Fibroblast of lung (primary cell): Measurements from ENCODE around the gene RMRP.

Experiments
- EZH2 ChIP-seq: IDR thresholded peaks from 2 replicates; pipeline ENCODE4 v1.5.1; 2012; ENCODE audit warnings: low read length, control low read depth, mild to moderate bottlenecking; ENCODE audit errors: missing control alignments
- TF ChIP-seq, protein P1 (sequence below), 2 donors: IDR thresholded peaks in 1 of 2; conservative IDR thresholded peaks in 1 of 2; 1 replicate in 1 of 2; 2 replicates in 1 of 2; pipeline ENCODE4 v1.5.1; 2011 to 2012; ENCODE audit warnings: low read length in 2 of 2, control low read depth in 1 of 2, inconsistent platforms in 1 of 2, low read depth in 1 of 2, mild to moderate bottlenecking in 1 of 2

GRCh38 chr9:35660966-35661415 is 3.2 kb upstream of the RMRP start:
- TF ChIP-seq, protein P1, sequence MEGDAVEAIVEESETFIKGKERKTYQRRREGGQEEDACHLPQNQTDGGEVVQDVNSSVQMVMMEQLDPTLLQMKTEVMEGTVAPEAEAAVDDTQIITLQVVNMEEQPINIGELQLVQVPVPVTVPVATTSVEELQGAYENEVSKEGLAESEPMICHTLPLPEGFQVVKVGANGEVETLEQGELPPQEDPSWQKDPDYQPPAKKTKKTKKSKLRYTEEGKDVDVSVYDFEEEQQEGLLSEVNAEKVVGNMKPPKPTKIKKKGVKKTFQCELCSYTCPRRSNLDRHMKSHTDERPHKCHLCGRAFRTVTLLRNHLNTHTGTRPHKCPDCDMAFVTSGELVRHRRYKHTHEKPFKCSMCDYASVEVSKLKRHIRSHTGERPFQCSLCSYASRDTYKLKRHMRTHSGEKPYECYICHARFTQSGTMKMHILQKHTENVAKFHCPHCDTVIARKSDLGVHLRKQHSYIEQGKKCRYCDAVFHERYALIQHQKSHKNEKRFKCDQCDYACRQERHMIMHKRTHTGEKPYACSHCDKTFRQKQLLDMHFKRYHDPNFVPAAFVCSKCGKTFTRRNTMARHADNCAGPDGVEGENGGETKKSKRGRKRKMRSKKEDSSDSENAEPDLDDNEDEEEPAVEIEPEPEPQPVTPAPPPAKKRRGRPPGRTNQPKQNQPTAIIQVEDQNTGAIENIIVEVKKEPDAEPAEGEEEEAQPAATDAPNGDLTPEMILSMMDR (conservative IDR thresholded peaks at IDR 0.05 in 1 of 2, IDR thresholded peaks at IDR 0.05 in 1 of 2; ENCODE audit: low read depth in 1 of 2, low read length in 2 of 2): peak; percentile 57 to 70
- no peak for TF ChIP-seq EZH2
